Stimulated activated CD4-positive, alpha-beta T cell treated with anti-CD3 and anti-CD28 coated beads, Interleukin-1b, Interleukin-23, amount 100 ng/mL, for 1 hour (primary cell): ENCODE measurements around the gene ANKS1B.
"Not testable (repeated sequence)": the region's sequence is repeated elsewhere in the genome, so short reads cannot be mapped to it uniquely, and the experiment has no call there.

Source experiments
- DNase-seq, 2 donors: peaks; one replicate each; pipeline ENCODE4 v3.0.0-alpha.2; 2020; ENCODE audit warnings: low read depth in 2 of 2

The ANKS1B gene

GRCh38 chr12:99984271-99985128, at the start of gene ANKS1B:
Gene ANKS1B, minus strand, starts transcription at chr12:99984936. Its CDS starts 699 bp downstream, at chr12:99984237.
- no peak for DNase-seq

GRCh38 chr12:100031836-100032235, 47.1 kb upstream of the ANKS1B start:
- no peak for DNase-seq

- no peak for DNase-seq
Measured at GRCh38 chr12:100027671-100028070, 42.9 kb upstream of the ANKS1B start.

- DNase-seq = no peak
Measured at GRCh38 chr12:100026241-100026640, 41.5 kb upstream of the ANKS1B start.

- no peak for DNase-seq
Measured at GRCh38 chr12:100024974-100025555, 40.3 kb upstream of the ANKS1B start.

- DNase-seq = no peak
Measured at GRCh38 chr12:100020370-100020769, 35.6 kb upstream of the ANKS1B start.

- DNase-seq = no peak
Measured at GRCh38 chr12:100017056-100017455, 32.3 kb upstream of the ANKS1B start.

GRCh38 chr12:100016304-100016703, 31.6 kb upstream of the ANKS1B start:
- DNase-seq = not testable (repeated sequence)

- DNase-seq = not testable (repeated sequence)
Measured at GRCh38 chr12:100005846-100006245, 21.1 kb upstream of the ANKS1B start.

- no peak for DNase-seq
Measured at GRCh38 chr12:99997806-99998205, 13.1 kb upstream of the ANKS1B start.

- DNase-seq = no peak
Measured at GRCh38 chr12:99996095-99996494, 11.4 kb upstream of the ANKS1B start.

- DNase-seq = no peak
Measured at GRCh38 chr12:99985631-99986030, 895 bp upstream of the ANKS1B start.

- no peak for DNase-seq
Measured at GRCh38 chr12:99985129-99985570, 414 bp upstream of the ANKS1B start.

GRCh38 chr12:99983456-99984258, 1.1 kb downstream of the ANKS1B start:
- no peak for DNase-seq

- DNase-seq = no peak
Measured at GRCh38 chr12:99981639-99982190, 3.0 kb downstream of the ANKS1B start.

GRCh38 chr12:99979471-99979870, 5.3 kb downstream of the ANKS1B start:
- DNase-seq = no peak

- DNase-seq = no peak
Measured at GRCh38 chr12:99978152-99978551, 6.6 kb downstream of the ANKS1B start.

- no peak for DNase-seq
Measured at GRCh38 chr12:99977550-99977949, 7.2 kb downstream of the ANKS1B start.

GRCh38 chr12:99976762-99977161, 8.0 kb downstream of the ANKS1B start:
- no peak for DNase-seq

GRCh38 chr12:99975321-99975720, 9.4 kb downstream of the ANKS1B start:
- no peak for DNase-seq

- no peak for DNase-seq
Measured at GRCh38 chr12:99974146-99974545, 10.6 kb downstream of the ANKS1B start.

GRCh38 chr12:99966429-99966828, 18.3 kb downstream of the ANKS1B start:
- DNase-seq = no peak
